Tibial nerve (tissue), 4 donors: ENCODE data around the gene LPCAT4.

Experiments
- CTCF ChIP-seq, 5 experiments: fragments of 200-600 bp in 3 of 5; fragments of 450-650 bp in 2 of 5; sonication (generic) in 3 of 5; IDR thresholded peaks; one replicate each; pipeline ENCODE4 v1.5.1; 2016 to 2019; ENCODE audit warnings: antibody characterized with exemption in 5 of 5, mild to moderate bottlenecking in 3 of 5, moderate library complexity in 2 of 5
- EP300 ChIP-seq, 2 donors: sonication (generic); formaldehyde crosslinking; IDR thresholded peaks; one replicate each; pipeline ENCODE4 v1.6.1; 2017; ENCODE audit warnings: antibody characterized with exemption in 2 of 2, mild to moderate bottlenecking in 1 of 2
- POLR2A ChIP-seq, 2 donors: fragments of 450-650 bp; IDR thresholded peaks; one replicate each; pipeline ENCODE4 v1.6.1; 2017; ENCODE audit warnings: antibody characterized with exemption in 2 of 2, mild to moderate bottlenecking in 2 of 2, moderate library complexity in 2 of 2

- no peak for TF ChIP-seq EP300 (IDR thresholded peaks at IDR 0.05)
- no peak for TF ChIP-seq CTCF (IDR thresholded peaks at IDR 0.05)
- TF ChIP-seq POLR2A (IDR thresholded peaks at IDR 0.05), result no peak
Observed at GRCh38 chr15:34353627-34354026, 13.4 kb downstream of the LPCAT4 start.
